Stimulated activated naive CD4-positive, alpha-beta T cell (primary cell): ENCODE measurements around the gene STK32A.
A peak's percentile ranks its signal among the peaks of the same experiment; 100 is the strongest.
"Not testable (repeated sequence)": the region's sequence is repeated elsewhere in the genome, so short reads cannot be mapped to it uniquely, and the experiment has no call there.

ENCODE experiments used
- DNase-seq, 6 experiments: peaks; one replicate each; lab custom pipeline; 2025; lab: John Stamatoyannopoulos, UW

STK32A gene

GRCh38 chr5:147234825-147235635 lies at the start of gene STK32A:
TSS of gene STK32A (plus strand) at chr5:147235026. CDS start at chr5:147239635, 4,609 bp downstream.
- DNase-seq, result no peak

DNA sequence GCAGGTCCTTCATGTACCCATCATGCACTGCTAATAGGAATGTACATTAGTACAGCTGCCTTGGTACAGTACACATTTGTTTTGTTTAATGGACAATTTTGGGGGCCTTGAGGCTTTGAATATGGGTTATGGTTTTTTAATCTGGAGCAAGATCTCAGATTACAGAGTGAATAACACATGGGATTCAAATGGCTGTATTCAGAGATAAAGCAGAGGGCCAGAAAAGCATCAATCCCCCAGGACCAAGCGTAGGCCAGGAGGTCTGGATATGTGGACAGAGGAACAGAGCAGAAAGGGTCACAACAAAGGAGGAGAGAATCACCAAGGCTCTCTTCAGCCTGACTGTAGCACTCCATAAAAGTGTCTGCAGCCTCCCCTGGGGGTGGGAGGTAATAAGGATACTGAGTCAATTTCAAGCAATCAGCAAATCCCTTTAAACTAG lies 47.7 kb upstream of the STK32A start:
- DNase-seq, result no peak

DNA sequence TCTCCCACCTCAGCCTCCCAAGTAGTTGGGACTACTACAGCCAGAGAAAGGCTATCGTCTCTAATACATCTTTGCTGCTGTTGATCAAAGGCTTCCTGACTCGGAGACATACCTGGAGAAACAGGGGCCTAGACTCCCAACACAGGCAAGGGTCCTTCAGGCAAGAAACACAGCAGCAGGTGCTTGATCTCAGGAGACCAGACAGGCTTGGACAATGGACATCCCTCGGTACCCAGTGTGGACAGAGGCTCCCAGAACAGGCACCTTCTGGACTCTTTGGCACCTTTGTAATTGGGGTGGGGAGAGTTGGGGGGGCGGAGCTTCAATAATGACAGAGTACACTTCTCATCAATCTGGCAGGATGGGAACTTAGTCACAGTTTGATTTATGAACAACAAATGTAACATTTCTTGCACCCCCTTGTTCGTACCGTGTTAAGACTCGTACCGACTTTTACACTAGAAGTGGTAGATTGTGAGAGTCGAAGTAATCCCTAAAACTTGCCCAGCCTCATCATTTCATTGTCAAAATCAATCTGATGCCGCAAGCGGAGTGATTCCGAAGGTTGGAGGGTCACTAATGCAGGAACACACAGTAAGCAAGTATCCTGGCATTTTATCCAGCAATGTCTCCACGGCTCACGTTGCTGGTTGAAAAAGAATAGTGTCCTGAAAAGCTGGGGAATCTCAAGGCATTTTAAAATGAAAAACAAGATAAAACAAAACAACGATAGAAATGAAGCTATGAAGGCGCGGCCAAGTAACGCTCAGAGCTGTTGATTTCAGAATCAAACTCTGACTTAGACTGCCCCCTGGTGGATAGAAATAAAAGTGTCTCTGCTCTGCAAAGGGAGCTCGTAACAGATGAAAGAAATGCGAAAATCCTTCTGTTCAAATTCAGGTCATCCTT lies 46.4 kb upstream of the STK32A start:
- peak in 4 of 6 experiments; percentile 7 to 61 (median 38) for DNase-seq

DNA sequence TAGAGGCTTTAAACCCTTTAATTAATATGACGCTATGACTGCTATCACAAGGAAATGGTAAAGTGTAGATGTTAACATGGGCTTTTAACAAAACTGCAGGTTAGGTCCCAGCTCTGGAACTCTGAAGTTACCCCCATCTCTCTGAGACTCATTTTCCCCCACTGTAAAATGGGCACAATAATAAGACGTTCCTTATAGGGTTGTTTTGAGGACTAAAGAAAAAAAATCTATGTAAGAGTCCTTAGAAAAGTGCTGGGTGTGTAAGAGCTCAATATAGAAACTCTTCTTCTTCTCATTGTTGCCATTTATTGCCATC lies 45.8 kb upstream of the STK32A start:
- DNase-seq, result no peak

DNA sequence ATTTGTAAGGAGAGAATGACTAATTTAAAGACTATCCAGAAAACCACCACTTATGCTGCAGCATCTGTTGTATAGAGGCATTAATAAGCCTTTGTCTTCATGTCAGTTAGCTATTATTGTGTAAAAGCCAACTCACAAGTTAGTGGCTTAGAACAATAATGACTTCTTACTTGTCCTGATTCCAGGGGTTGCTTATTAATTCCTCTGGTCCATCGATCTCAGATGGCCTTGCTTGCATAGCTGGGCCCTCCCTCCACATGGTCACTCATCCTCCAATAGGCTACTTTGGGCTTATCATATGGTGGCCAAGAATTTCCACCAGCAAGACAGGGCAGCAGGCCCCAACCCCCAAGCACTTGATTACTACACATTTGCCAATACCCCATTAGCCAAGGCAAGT lies 44.5 kb upstream of the STK32A start:
- no peak for DNase-seq

- no peak for DNase-seq
Observed at GRCh38 chr5:147193123-147193522, 41.7 kb upstream of the STK32A start.

DNA sequence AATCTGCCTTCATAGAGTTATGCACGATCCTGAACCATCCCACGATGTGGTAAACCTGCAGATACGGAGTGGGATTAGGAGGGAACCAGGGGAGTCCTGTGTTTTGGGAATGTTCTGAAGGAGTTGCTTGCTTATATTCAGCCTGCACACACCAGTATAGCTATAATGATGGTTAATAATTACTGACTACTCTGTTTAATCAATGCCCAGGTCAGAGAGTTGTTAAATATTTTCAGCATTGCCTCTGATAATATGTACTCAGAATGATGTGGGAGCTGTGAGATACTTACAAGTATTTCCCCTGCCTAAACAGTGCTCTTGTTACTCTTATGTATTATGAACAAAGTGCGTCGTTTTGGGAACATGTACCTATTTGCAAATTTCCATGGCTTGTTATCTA lies 34.8 kb upstream of the STK32A start:
- no peak for DNase-seq

- no peak for DNase-seq
Observed at GRCh38 chr5:147203213-147203612, 31.6 kb upstream of the STK32A start.

- DNase-seq, result no peak
Observed at GRCh38 chr5:147204576-147204975, 30.2 kb upstream of the STK32A start.

DNA sequence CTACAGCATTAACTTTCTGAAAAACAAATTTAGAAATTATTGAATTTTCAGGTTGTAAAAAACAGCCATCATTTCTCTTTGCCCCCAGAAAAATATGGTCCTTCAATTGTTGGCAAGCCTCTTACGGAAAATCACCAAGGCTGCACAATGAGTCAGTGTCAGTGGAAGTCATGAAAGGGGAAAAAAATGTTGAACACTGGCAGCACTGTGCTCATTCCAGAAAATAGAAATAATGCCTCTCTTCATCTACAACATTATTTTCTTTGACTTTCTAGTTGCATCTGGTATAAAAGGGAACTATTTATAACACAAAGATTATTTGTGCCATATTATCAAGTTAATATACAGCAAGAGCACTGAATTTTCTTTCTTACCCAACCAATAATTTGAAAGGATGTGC lies 26.7 kb upstream of the STK32A start:
- no peak for DNase-seq

DNA sequence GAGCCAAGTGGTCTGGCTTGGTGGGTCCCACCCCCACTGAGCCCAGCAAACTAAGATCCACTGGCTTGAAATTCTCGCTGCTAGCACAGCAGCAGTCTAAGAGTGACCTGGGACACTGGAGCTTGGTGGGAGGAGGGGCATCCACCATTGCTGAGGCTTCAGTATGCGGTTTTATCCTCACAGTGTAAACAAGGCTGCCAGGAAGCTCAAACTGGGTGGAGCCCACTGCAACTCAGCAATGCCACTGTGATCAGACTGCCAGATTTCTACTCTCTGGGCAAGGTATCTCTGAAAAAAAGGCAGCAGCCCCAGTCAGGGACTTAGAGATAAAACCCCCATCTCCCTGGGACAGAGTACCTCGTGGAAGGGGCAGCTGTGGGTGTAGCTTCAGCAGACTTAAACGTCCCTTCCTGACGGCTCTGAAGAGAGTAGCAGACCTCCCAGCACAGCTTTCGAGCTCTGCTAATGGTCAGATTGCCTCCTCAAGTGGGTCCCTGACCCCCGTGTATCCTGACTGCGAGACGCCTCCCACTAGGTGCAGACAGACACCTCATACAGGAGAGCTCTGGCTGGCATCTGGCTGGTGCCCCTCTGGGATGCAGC lies 18.2 kb upstream of the STK32A start:
- no peak for DNase-seq

GRCh38 chr5:147223343-147223742 lies 11.5 kb upstream of the STK32A start:
- DNase-seq, result no peak

DNA sequence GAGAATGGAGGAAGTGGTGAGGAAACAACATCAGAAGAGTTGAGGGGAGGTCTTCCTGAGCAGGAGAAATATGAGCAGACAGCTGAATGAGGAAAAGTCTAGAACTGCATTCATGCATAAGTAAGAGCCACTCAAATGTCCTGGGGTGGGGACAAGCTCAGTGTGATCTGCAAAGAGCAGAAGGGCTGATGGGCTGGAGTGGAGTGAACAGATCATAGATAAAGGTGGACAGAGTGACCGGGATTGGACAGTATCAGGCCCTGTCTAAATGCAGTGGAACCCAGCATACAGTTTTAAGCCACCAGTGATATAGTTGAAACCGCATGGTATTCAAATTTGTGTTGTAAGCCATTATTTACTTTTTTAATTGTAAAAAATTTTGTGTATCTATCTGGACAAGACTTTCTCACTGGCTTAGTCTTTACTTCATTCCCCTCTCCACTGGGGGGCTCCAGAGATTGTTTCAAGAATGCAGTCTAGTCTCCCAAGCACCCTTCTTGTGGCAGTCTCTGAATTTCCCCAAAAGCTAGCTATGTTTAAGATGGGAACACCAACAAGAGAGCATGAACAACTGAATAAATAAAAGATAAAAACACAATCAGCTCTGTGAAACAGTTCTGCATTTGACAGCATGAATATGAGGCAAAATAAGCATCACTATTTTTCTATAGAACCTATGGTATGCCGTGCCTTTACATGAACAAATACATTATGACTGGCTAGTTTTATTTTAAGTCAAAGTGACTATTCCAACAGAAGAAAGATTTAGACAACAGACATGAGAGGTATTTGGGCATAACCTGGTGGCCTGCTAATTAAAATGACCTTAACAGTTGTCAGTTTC lies 10.7 kb upstream of the STK32A start:
- no peak for DNase-seq

DNA sequence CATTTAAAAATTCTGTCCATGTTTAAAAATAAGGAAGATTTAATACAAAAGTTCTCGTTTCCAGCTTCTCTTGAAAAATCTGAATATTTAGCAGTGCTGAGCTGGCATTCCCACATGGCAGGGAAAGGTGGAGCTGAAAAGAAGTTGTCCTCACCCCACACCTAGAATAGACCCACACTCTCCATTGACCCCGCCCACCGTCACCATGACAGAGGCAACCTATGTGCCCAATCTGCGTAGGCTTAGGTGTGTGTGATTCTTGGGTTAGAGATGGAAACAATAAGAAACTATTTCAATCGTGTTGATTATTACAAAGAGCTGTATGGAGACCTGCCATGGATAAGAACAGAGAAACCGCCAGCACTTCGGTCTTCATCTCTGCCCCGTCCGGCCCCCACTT lies 8.9 kb upstream of the STK32A start:
- no peak for DNase-seq

GRCh38 chr5:147226512-147226911 lies 8.3 kb upstream of the STK32A start:
- no peak for DNase-seq

DNA sequence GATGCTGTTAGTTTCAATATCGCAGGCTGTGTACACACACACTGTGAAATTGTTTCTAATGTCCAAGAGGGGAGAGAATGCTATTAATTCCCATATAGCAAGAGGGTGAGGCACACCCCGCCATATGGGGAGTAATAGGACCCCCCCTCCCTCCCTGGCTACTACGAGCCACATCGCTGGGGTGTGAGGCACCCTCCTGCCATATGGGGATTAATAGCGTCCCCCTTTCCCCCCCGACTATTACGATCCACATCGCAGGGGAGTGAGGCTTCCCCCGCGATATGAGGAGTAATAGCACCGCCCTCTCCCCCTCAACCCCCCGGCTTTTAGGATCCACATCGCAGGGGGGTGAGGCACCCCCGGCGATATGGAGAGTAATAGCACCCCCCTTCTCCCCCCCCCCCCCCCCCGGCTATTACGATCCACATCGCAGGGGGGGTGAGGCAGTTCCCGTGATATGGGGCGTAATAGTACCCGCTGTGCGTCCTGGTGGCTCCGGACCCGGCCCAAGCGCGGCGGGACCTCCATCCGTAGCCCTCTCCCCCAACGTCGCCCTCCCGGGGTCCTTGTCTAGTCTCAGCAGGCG lies 494 bp upstream of the STK32A start:
- DNase-seq, result no peak

GRCh38 chr5:147240266-147240985 lies 5.6 kb downstream of the STK32A start:
- no peak for DNase-seq

GRCh38 chr5:147243238-147243637 lies 8.4 kb downstream of the STK32A start:
- DNase-seq, result not testable (repeated sequence)

GRCh38 chr5:147245381-147246165 lies 10.7 kb downstream of the STK32A start:
- no peak for DNase-seq

DNA sequence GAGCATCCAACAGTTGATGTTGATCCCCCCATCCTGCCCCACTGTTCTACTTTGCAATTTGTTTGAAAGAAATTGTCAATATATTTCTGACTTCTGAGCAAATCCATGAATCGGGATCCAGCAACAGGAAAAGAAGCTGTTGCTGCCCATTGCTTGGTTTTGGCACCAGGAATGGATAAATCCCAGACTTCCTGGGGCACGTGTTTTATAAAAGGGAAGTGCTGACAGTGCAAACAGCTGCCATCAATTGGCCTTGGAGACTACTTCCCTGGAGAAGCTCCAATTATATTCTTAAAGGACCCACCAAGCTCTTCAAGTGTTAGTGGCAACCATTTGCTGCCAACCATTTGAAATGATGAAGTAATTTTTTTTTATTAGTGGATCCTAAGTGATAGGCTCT lies 13.7 kb downstream of the STK32A start:
- no peak for DNase-seq
